GM10847 (cell line): ENCODE data around the gene DNM1.

Experiments
- POLR2A ChIP-seq: IDR thresholded peaks from 2 replicates; pipeline ENCODE4 v1.6.1; 2011; ENCODE audit not compliant: insufficient read length; ENCODE audit errors: extremely low read depth

The DNM1 gene

DNA sequence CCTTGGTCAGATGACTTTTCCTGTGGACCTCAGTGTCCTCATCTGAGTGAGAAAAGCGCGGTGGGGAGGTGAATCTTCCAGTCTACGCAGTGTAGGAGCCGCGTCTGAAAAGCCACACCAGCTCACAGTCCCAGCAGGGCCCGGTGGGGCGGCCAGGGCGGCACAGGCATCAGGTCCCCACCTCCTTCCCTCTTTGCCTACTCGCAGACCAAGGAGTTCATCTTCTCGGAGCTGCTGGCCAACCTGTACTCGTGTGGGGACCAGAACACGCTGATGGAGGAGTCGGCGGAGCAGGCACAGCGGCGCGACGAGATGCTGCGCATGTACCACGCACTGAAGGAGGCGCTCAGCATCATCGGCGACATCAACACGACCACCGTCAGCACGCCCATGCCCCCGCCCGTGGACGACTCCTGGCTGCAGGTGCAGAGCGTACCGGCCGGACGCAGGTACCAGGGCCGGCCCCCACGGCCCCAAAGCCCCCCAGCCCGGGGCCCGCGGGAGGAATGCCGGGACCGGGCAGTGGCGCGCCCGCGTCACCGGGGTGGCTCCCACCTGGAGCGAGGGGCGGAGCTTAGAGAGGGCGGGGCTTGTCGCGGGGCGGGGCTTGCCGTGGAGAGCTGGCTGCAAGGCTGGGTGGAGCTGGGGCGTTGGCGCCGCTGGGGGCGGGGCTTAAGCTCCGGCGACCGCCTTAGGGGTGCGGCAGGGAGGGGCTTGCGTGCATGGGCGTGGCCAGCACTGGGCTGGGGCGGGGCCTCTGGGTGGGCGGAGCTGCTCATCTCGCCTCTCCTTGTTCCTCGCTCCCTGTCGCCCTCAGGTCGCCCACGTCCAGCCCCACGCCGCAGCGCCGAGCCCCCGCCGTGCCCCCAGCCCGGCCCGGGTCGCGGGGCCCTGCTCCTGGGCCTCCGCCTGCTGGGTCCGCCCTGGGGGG is 47.0 kb downstream of the DNM1 start:
- TF ChIP-seq POLR2A, result no peak

DNA sequence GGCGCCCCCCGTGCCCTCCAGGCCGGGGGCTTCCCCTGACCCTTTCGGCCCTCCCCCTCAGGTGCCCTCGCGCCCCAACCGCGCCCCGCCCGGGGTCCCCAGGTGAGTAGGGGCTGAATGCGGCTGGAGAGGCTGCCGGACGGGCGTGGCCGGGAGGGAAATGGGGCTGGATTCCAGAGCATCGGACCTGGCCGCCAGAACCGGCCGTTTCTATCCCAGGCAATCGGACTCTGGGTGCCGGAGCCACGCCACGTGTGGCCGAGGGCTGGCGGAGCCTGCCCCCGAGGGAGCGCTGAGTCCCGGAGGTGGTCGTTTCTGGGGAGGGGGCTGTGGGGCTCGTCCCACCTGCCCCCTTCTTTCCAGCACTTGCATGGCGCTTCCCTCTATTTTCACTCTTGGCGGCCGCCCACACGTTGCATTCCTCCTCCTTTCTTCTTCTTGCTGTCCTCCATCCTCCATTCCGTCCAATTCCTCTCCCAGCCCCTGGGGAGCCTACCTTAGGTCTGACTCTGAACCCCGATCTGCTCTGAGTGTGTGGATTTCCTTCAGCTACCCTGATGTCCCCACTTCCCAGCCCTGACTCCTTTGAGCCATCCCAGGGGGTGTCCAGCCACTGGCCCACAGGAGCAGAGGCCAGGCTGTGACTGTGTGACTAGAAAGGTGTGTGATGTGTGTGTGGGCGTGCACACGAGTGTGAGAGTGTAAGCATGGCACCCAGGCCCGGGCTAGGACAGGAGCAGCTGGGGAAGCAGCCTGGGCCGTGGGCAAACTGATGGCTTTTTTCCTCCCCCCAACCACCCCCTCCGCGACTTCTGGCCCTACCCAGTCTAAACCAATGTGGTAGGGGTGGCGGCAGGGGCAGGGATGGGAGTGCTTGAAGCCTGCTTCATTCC is 47.9 kb downstream of the DNM1 start:
- no peak for TF ChIP-seq POLR2A

- no peak for TF ChIP-seq POLR2A
Observed at GRCh38 chr9:128251732-128252100, 48.5 kb downstream of the DNM1 start.

- TF ChIP-seq POLR2A, result no peak
Observed at GRCh38 chr9:128252317-128253139, 49.3 kb downstream of the DNM1 start.

GRCh38 chr9:128253140-128253990 is 50.2 kb downstream of the DNM1 start:
- no peak for TF ChIP-seq POLR2A

DNA sequence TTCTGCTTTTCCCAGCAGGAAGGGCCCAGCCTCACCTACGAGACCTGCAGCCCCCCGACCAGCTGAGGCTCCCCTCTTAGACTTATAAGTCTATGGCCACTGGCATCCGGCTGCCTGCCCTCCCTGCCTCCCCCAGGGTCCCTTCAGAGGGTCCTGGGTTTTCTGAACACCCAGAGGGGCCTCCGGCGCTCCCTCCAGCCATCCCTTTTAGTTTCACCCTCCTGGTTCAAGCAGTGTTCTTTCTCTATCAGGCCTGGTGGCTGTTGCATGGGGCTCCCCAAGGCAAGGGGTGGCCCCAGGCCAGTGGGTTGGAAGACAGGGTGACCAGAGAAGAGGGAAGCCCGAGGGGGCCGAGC is 50.8 kb downstream of the DNM1 start:
- TF ChIP-seq POLR2A, result no peak

DNA sequence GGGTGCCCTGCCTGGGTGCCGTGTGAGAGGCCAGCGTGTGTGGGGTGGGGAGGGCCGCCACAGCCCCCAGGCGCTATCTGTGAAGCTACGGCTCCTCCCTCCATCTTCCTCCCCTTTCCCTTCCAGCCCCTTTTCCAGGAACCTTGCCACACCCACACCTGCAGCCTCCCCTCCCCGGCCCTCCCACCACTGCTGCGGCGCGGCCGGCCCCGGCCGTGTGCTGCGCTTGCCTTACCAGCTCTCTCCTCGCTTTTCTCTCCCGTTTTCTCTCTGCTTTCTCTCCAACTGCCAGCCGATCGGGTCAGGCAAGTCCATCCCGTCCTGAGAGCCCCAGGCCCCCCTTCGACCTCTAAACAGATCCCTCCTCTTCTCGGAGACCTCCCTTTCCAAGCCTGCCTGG is 51.2 kb downstream of the DNM1 start:
- TF ChIP-seq POLR2A, result no peak

DNA sequence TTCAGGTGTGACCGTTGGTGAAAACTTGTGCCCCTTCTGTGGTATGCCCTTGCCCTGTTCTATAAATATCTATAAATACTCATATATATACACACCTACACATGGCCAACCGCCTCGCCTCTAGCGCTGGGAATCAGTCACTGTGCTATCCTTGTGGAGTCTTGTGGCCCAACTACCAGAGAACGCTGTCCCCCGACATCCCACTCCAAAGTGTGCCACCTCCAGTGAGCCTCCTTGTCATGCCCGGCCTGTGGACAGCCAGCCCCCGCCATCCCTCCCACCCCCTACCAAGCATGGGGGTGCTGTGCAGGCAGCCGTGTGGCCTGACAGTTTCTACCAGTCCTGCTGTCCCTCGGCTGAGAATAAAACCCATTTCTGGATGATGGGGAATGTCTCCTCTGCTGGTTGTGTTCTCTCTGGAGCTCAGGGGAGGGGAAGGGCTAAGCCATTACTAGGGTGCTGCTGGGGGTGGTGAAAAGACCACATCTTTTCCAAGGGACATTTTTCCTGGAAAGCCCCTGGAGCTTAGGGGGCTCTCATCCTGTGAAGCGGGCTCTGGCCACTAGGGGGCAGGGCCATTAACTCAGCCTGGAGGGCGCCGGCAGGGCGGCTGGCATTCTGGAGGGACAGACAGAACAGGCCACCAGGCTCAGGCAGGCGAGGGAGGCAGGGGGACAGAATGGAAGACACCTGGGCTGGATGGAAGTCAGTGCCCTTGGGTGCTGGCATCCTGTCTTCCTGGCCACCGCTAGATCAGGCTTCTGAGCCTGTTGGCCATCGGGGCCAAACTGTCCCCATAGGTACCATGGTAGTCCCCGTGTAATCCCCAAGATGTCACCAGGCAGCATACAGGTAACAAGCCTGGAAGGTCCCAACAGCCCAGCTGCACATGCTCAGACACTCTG is 51.9 kb downstream of the DNM1 start:
- no peak for TF ChIP-seq POLR2A

- TF ChIP-seq POLR2A, result no peak
Observed at GRCh38 chr9:128257086-128257825, 54.1 kb downstream of the DNM1 start.

DNA sequence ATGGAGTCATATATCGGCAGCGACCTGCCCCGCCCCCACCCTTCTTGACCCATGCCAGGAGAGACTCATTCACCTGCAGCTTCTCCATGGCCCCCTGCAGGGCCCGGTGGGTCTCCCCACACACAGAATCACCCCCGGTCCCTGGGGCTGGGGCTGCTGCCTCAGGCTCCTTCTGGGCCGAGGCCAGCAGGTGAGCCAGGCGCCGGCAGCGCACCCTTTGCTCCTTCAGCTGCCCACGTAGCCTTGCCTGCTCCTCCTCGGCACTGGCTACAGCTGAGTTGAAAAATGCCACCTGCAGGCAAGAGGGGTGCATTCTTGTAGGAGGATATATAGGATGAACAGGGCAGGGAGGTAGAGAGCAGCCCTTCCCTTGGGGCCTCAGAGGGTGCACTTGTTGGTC is 54.7 kb downstream of the DNM1 start:
- TF ChIP-seq POLR2A, result no peak

GRCh38 chr9:128258326-128258725 is 55.1 kb downstream of the DNM1 start:
- TF ChIP-seq POLR2A, result no peak

DNA sequence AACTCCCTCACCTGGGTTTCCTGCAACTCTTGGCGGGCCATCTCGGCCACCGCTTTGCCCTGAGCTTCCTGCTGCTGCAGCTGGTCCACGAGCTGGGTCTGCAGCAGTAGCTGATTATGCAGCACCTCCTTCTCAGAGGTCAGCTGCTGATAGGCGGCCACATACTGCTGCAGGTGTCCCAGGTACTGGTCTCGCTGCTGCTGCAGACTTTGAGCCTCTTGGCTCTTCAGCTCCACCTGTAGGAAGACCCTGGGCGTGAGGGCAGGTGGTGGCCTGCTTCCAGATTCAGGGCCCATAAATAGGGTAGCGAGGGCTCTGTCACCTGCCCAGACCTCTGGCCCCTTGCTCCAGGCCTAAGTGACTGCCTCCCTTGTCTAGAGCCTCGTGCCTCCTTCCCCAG is 56.0 kb downstream of the DNM1 start:
- no peak for TF ChIP-seq POLR2A

GRCh38 chr9:128260340-128260739 is 57.2 kb downstream of the DNM1 start:
- no peak for TF ChIP-seq POLR2A

DNA sequence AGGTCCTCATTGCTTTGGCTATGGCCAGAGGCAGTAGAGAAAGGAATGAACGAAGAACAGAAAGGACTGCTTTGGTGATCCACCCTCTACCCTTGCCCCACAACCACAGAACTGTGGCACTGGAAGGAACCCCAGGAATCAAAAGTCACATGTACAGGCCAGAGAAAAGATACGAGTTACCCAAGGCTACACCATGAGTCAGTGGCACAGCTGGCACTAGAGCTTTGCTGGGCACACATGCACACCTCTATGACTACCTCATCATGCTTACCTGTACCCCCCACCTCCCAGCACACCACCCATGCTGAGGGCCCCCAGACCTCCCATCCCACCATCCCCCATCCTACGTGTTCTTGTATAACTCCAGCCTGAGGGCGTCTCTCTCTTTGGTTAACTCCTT is 59.5 kb downstream of the DNM1 start:
- TF ChIP-seq POLR2A, result no peak
